ENCODE data around the gene SPOCK1. TPM values are rescaled to one million over a fixed set of nuclear protein-coding genes. Genes with fewer than 3 reads are reported as not detected.

The SPOCK1 gene
- total and polyA plus RNA-seq, 2 of the 4 experiments (the other 2 are of a cell fraction) = 5.0 to 20.3 TPM

GRCh38 chr5:137488516-137488915 lies 10.6 kb downstream of the SPOCK1 start:
- H3K4me1 ChIP-seq (ENCODE audit: control insufficient read depth, insufficient read depth, low read length) = peaks cover 3% of the 10 kb centered on the region; the same call in 1 of the 2 replicates
- H2BK20ac ChIP-seq (ENCODE audit: low read depth, low read length) = no peak overlapping the region
- H2BK15ac ChIP-seq (ENCODE audit: low read depth, low read length) = no peak overlapping the region
- no peak overlapping the region for H3K56ac ChIP-seq (ENCODE audit: extremely low read depth, insufficient read depth, low read length)
- CTCF ChIA-PET = interaction anchor here (0.6 to 1.3 kb wide), 2 partner anchors 136 to 229 kb away, joined by 3 read pairs; no protein-coding TSS in a partner anchor
- H2AFZ ChIP-seq (replicated peaks; ENCODE audit: low read length, poor library complexity) = no peak overlapping the region
- no peak overlapping the region for H3K4me3 ChIP-seq (ENCODE audit: insufficient read depth, low read depth, low read length)
- no peak overlapping the region for H2AK5ac ChIP-seq (ENCODE audit: low read depth, low read length)
- no peak overlapping the region for H4K91ac ChIP-seq (ENCODE audit: insufficient read depth, low read depth, low read length)
- no peak overlapping the region for H3K4me2 ChIP-seq (ENCODE audit: low read depth, low read length)
- no peaks in the 10 kb centered on the region for H3K79me1 ChIP-seq (ENCODE audit: low read depth in 1 of 2, low read length in 2 of 2)
- no peak overlapping the region for H3K23ac ChIP-seq (ENCODE audit: low read depth, low read length)
- H4K20me1 ChIP-seq (ENCODE audit: insufficient read depth, low read length) = no peaks in the 10 kb centered on the region
- dilution Hi-C loops (cut with HindIII; ENCODE audit: low sequenced_read_pairs, unreplicated experiment) = no loop called here
- in situ Hi-C loops (cut with MboI; ENCODE audit: low sequenced_read_pairs) = no loop called here
- no peak overlapping the region for H3K9ac ChIP-seq (ENCODE audit: low read depth, low read length)
- ATAC-seq (ENCODE audit: low read depth) (no peak), DNase-seq (no peak)
- H3K9me3 ChIP-seq (ENCODE audit: control insufficient read depth, insufficient read depth, low read length) = no peaks in the 10 kb centered on the region
- no peak overlapping the region for H3K18ac ChIP-seq (ENCODE audit: low read depth, low read length)
- WGBS, 2 experiments (ENCODE audit: extremely low coverage in 2 of 2, insufficient read length in 1 of 2) = 67% methylated on average over 1 of the region's 10 CpGs; no CpG with 5 or more reads in 1 of the 2 experiments
- H3K36me3 ChIP-seq (ENCODE audit: control insufficient read depth, insufficient read depth, low read length) = no peaks in the 10 kb centered on the region
- no peaks in the 10 kb centered on the region for H3K27me3 ChIP-seq (ENCODE audit: control insufficient read depth, insufficient read depth, low read length)
- H4K5ac ChIP-seq (ENCODE audit: low read depth, low read length) = no peak overlapping the region
- H2BK5ac ChIP-seq (ENCODE audit: low read depth, low read length, poor library complexity, severe bottlenecking) = no peak overlapping the region
- TF ChIP-seq, protein P1, sequence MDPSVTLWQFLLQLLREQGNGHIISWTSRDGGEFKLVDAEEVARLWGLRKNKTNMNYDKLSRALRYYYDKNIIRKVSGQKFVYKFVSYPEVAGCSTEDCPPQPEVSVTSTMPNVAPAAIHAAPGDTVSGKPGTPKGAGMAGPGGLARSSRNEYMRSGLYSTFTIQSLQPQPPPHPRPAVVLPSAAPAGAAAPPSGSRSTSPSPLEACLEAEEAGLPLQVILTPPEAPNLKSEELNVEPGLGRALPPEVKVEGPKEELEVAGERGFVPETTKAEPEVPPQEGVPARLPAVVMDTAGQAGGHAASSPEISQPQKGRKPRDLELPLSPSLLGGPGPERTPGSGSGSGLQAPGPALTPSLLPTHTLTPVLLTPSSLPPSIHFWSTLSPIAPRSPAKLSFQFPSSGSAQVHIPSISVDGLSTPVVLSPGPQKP (IDR thresholded peaks at IDR 0.05; ENCODE audit: borderline replicate concordance, low read depth, low read length) = no peak
- TF ChIP-seq RCOR1 (IDR thresholded peaks at IDR 0.05; ENCODE audit: insufficient replicate concordance, low read length) (no peak), CEBPB (IDR thresholded peaks at IDR 0.05; ENCODE audit: low read depth, low read length) (no peak), RFX5 (IDR thresholded peaks at IDR 0.05; ENCODE audit: low read depth, low read length) (no peak), CTCF (conservative IDR thresholded peaks at IDR 0.05; ENCODE audit: low read depth, low read length) (no peak), MAZ (IDR thresholded peaks at IDR 0.05; ENCODE audit: borderline replicate concordance, low read depth, low read length) (no peak)
- H3K9me1 ChIP-seq (ENCODE audit: insufficient read depth, low read length) = no peaks in the 10 kb centered on the region; the same call in 1 of the 2 replicates
- H3K14ac ChIP-seq (replicated peaks; ENCODE audit: low read depth, low read length) = no peak overlapping the region
- POLR2A ChIA-PET (ENCODE audit: unreplicated experiment) = no interaction called here
- no TSS peak for BruUV-seq (replicated peaks)
- no peak overlapping the region for H2BK120ac ChIP-seq (ENCODE audit: low read depth, low read length)
- no peak overlapping the region for H3K4ac ChIP-seq (ENCODE audit: low read depth, low read length)
- H4K8ac ChIP-seq (ENCODE audit: low read depth in 2 of 2, low read length in 2 of 2) = no peak overlapping the region
- intact Hi-C loops (cut with micrococcal nuclease) = no loop called here
- H3K27ac ChIP-seq (ENCODE audit: insufficient read depth, low read length) = no peak overlapping the region
- no peak overlapping the region for H2AK9ac ChIP-seq (replicated peaks; ENCODE audit: low read depth, low read length, poor library complexity)

Data from IMR-90 (cell line).